ENCODE data around the gene DIP2A.
"Not testable (repeated sequence)": the region's sequence is repeated elsewhere in the genome, so short reads cannot be mapped to it uniquely, and the experiment has no call there.

The DIP2A gene

DNA sequence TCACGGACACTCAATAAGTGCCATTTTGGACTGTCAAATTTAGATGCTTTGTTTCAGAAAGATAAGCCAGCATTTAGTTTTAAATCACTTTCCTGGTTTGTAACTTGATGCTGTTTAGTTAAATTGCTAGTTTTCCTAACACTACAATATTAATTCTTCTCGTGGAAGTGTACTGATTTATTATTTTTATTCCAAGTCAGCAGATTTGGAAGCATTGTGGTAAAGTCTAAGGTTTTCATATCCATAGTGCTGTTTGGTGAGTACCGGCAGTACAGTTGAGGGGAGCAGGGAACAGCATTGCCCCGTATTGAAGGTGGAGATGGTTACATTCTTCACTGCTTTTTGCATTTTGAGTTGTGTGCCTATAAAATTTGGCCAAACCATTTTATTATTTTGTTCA, 109.9 kb downstream of the DIP2A start:
- Histone ChIP-seq H3K4me1 (ENCODE audit: control insufficient read depth, insufficient read depth, low read length, poor library complexity, severe bottlenecking) (no peaks in the 10 kb centered on the region), H3K4me3 (ENCODE audit: extremely low read depth, insufficient read depth, low read length, poor library complexity, severe bottlenecking) (no peak overlapping the region), H3K36me3 (ENCODE audit: control insufficient read depth, insufficient read depth, low read length) (peaks cover 92% of the 10 kb centered on the region), H3K27ac (ENCODE audit: low read depth, low read length, severe bottlenecking) (no peak overlapping the region), H3K9me3 (ENCODE audit: control insufficient read depth, low read length) (no peaks in the 10 kb centered on the region)
- 90 to 100% methylated on average over 3 of the region's 4 CpGs for WGBS, 2 experiments (ENCODE audit: insufficient coverage in 2 of 2)

GRCh38 chr21:46569081-46569480, 110.4 kb downstream of the DIP2A start:
- Histone ChIP-seq H3K27ac (ENCODE audit: low read depth, low read length, severe bottlenecking) (no peak overlapping the region), H3K4me3 (ENCODE audit: extremely low read depth, insufficient read depth, low read length, poor library complexity, severe bottlenecking) (no peak overlapping the region), H3K4me1 (ENCODE audit: control insufficient read depth, insufficient read depth, low read length, poor library complexity, severe bottlenecking) (no peaks in the 10 kb centered on the region), H3K9me3 (ENCODE audit: control insufficient read depth, low read length) (no peaks in the 10 kb centered on the region), H3K36me3 (ENCODE audit: control insufficient read depth, insufficient read depth, low read length) (peaks cover 87% of the 10 kb centered on the region)
- WGBS, 2 experiments (ENCODE audit: insufficient coverage in 2 of 2) = 80% methylated on average over 1 of the region's 1 CpG; no CpG with 5 or more reads in 1 of the 2 experiments

DNA sequence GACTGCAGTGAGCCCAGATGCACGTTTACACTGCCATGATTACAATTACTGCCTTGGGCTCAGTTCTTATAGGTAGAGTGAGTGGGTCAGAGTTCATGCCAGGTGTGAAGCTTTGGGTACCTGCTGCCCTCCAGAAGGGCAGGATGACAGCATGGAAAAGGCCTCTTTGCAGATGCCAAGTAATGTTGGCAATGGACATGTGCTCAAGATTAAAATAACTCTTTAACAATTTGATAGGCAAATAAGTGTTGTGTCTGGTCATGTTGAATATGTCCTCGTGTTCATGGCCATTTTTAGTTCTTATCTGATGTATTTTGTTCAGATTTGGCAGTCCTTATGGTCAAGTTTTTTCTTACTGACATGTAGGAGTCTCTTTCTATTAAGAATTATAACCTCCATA, 111.4 kb downstream of the DIP2A start:
- H3K4me3 ChIP-seq (ENCODE audit: extremely low read depth, insufficient read depth, low read length, poor library complexity, severe bottlenecking) = no peak overlapping the region
- no peaks in the 10 kb centered on the region for H3K9me3 ChIP-seq (ENCODE audit: control insufficient read depth, low read length)
- no peaks in the 10 kb centered on the region for H3K4me1 ChIP-seq (ENCODE audit: control insufficient read depth, insufficient read depth, low read length, poor library complexity, severe bottlenecking)
- H3K36me3 ChIP-seq (ENCODE audit: control insufficient read depth, insufficient read depth, low read length) = peaks cover 77% of the 10 kb centered on the region
- H3K27ac ChIP-seq (ENCODE audit: low read depth, low read length, severe bottlenecking) = no peak overlapping the region
- WGBS, 2 experiments (ENCODE audit: insufficient coverage in 2 of 2) = 100% methylated on average over 1 of the region's 2 CpGs

DNA sequence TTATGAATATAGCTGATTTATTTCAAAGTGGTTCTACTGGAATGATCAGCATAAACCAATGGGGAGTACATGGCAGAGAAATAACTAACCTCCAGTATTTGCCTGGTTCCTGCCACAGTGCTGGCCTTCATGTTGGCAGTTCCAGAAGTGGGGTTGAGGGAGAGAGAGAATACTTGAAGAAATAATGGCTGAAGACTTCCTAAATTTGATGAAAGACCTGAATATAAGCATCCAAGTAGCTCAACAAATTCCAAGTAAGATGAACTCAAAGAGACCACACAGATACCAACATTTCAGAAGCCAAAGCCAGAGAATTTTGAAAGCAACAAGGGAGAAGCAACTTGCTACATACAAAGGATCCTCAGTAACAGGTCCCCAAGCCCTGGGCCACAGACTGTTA, 111.9 kb downstream of the DIP2A start:
- H3K36me3 ChIP-seq (ENCODE audit: control insufficient read depth, insufficient read depth, low read length) = peaks cover 72% of the 10 kb centered on the region
- H3K4me3 ChIP-seq (ENCODE audit: extremely low read depth, insufficient read depth, low read length, poor library complexity, severe bottlenecking) = no peak overlapping the region
- no peaks in the 10 kb centered on the region for H3K9me3 ChIP-seq (ENCODE audit: control insufficient read depth, low read length)
- no peak overlapping the region for H3K27ac ChIP-seq (ENCODE audit: low read depth, low read length, severe bottlenecking)
- no peaks in the 10 kb centered on the region for H3K4me1 ChIP-seq (ENCODE audit: control insufficient read depth, insufficient read depth, low read length, poor library complexity, severe bottlenecking)

GRCh38 chr21:46572850-46573249, 114.2 kb downstream of the DIP2A start:
- Histone ChIP-seq H3K4me1 (ENCODE audit: control insufficient read depth, insufficient read depth, low read length, poor library complexity, severe bottlenecking) (no peaks in the 10 kb centered on the region), H3K4me3 (ENCODE audit: extremely low read depth, insufficient read depth, low read length, poor library complexity, severe bottlenecking) (no peak overlapping the region), H3K9me3 (ENCODE audit: control insufficient read depth, low read length) (peaks cover 4% of the 10 kb centered on the region), H3K27ac (ENCODE audit: low read depth, low read length, severe bottlenecking) (no peak overlapping the region), H3K36me3 (ENCODE audit: control insufficient read depth, insufficient read depth, low read length) (peaks cover 50% of the 10 kb centered on the region)
- WGBS, 2 experiments (ENCODE audit: insufficient coverage in 2 of 2) = no CpG with 5 or more reads among the region's 1 CpG

- peaks cover 44% of the 10 kb centered on the region for H3K9me3 ChIP-seq (ENCODE audit: control insufficient read depth, low read length)
- H3K36me3 ChIP-seq (ENCODE audit: control insufficient read depth, insufficient read depth, low read length) = peaks cover 31% of the 10 kb centered on the region
- H3K27ac ChIP-seq (ENCODE audit: low read depth, low read length, severe bottlenecking); H3K4me1 ChIP-seq (ENCODE audit: control insufficient read depth, insufficient read depth, low read length, poor library complexity, severe bottlenecking); H3K4me3 ChIP-seq (ENCODE audit: extremely low read depth, insufficient read depth, low read length, poor library complexity, severe bottlenecking): not testable (repeated sequence)
- WGBS, 2 experiments (ENCODE audit: insufficient coverage in 2 of 2) = 91 to 100% methylated on average over 2 to 4 of the region's 5 CpGs
Measured at GRCh38 chr21:46577786-46578185, 119.1 kb downstream of the DIP2A start.

DNA sequence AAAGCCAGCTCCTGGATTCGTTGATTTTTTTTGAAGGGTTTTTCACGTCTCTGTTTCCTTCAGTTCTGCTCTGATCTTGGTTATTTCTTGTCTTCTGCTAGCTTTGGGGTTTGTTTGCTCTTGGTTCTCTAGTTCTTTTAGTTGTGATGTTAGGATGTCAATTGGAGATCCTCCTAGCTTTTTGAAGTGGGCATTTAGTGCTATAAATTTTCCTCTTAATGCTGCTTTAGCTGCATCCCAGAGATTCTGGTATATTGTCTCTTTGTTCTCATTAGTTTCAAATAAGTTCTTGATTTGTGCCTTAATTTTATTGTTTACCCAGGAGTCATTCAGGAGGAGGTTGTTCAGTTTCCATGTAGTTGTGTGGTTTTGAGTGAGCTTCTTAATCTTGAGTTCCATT, 120.7 kb downstream of the DIP2A start:
- WGBS, 2 experiments (ENCODE audit: insufficient coverage in 2 of 2) = 94 to 100% methylated on average over 2 of the region's 2 CpGs
- not testable (repeated sequence) for H3K4me1 ChIP-seq (ENCODE audit: control insufficient read depth, insufficient read depth, low read length, poor library complexity, severe bottlenecking); H3K27ac ChIP-seq (ENCODE audit: low read depth, low read length, severe bottlenecking); H3K4me3 ChIP-seq (ENCODE audit: extremely low read depth, insufficient read depth, low read length, poor library complexity, severe bottlenecking)
- H3K36me3 ChIP-seq (ENCODE audit: control insufficient read depth, insufficient read depth, low read length) = peaks cover 24% of the 10 kb centered on the region
- H3K9me3 ChIP-seq (ENCODE audit: control insufficient read depth, low read length) = peaks cover 44% of the 10 kb centered on the region

- Histone ChIP-seq H3K27ac (ENCODE audit: low read depth, low read length, severe bottlenecking) (no peak overlapping the region), H3K9me3 (ENCODE audit: control insufficient read depth, low read length) (peaks cover 61% of the 10 kb centered on the region), H3K4me1 (ENCODE audit: control insufficient read depth, insufficient read depth, low read length, poor library complexity, severe bottlenecking) (no peaks in the 10 kb centered on the region), H3K4me3 (ENCODE audit: extremely low read depth, insufficient read depth, low read length, poor library complexity, severe bottlenecking) (no peak overlapping the region), H3K36me3 (ENCODE audit: control insufficient read depth, insufficient read depth, low read length) (peaks cover 24% of the 10 kb centered on the region)
- 96 to 100% methylated on average over 4 of the region's 5 CpGs for WGBS, 2 experiments (ENCODE audit: insufficient coverage in 2 of 2)
Measured at GRCh38 chr21:46581780-46582307, 123.2 kb downstream of the DIP2A start.

- H3K9me3 ChIP-seq (ENCODE audit: control insufficient read depth, low read length) = peaks cover 37% of the 10 kb centered on the region
- no peak overlapping the region for H3K27ac ChIP-seq (ENCODE audit: low read depth, low read length, severe bottlenecking)
- 93 to 98% methylated on average over 3 to 5 of the region's 7 CpGs for WGBS, 2 experiments (ENCODE audit: insufficient coverage in 2 of 2)
- H3K36me3 ChIP-seq (ENCODE audit: control insufficient read depth, insufficient read depth, low read length) = peaks cover 21% of the 10 kb centered on the region
- H3K4me3 ChIP-seq (ENCODE audit: extremely low read depth, insufficient read depth, low read length, poor library complexity, severe bottlenecking) = no peak overlapping the region
- H3K4me1 ChIP-seq (ENCODE audit: control insufficient read depth, insufficient read depth, low read length, poor library complexity, severe bottlenecking) = no peaks in the 10 kb centered on the region
Measured at GRCh38 chr21:46585191-46585953, 126.7 kb downstream of the DIP2A start.

GRCh38 chr21:46594276-46594675, 135.6 kb downstream of the DIP2A start:
- H3K9me3 ChIP-seq (ENCODE audit: control insufficient read depth, low read length) = peaks cover 14% of the 10 kb centered on the region
- H3K27ac ChIP-seq (ENCODE audit: low read depth, low read length, severe bottlenecking) = no peak overlapping the region
- WGBS, 2 experiments (ENCODE audit: insufficient coverage in 2 of 2) = 78 to 87% methylated on average over 8 of the region's 8 CpGs
- peaks cover 9% of the 10 kb centered on the region for H3K4me1 ChIP-seq (ENCODE audit: control insufficient read depth, insufficient read depth, low read length, poor library complexity, severe bottlenecking)
- no peaks in the 10 kb centered on the region for H3K36me3 ChIP-seq (ENCODE audit: control insufficient read depth, insufficient read depth, low read length)
- H3K4me3 ChIP-seq (ENCODE audit: extremely low read depth, insufficient read depth, low read length, poor library complexity, severe bottlenecking) = no peak overlapping the region

GRCh38 chr21:46596201-46596600, 137.5 kb downstream of the DIP2A start:
- Histone ChIP-seq H3K4me1 (ENCODE audit: control insufficient read depth, insufficient read depth, low read length, poor library complexity, severe bottlenecking) (peaks cover 24% of the 10 kb centered on the region), H3K36me3 (ENCODE audit: control insufficient read depth, insufficient read depth, low read length) (no peaks in the 10 kb centered on the region), H3K9me3 (ENCODE audit: control insufficient read depth, low read length) (peaks cover 14% of the 10 kb centered on the region), H3K27ac (ENCODE audit: low read depth, low read length, severe bottlenecking) (no peak overlapping the region), H3K4me3 (ENCODE audit: extremely low read depth, insufficient read depth, low read length, poor library complexity, severe bottlenecking) (no peak overlapping the region)
- 100% methylated on average over 1 of the region's 1 CpG; no CpG with 5 or more reads in 1 of the 2 experiments for WGBS, 2 experiments (ENCODE audit: insufficient coverage in 2 of 2)
